CD4-positive, alpha-beta T cell (primary cell): Measurements from ENCODE around the gene DLX5. TPM values are rescaled to one million over a fixed set of nuclear protein-coding genes. Genes with fewer than 3 reads are reported as not detected.
"Not testable (repeated sequence)": the region's sequence is repeated elsewhere in the genome, so short reads cannot be mapped to it uniquely, and the experiment has no call there.

Source experiments
- ATAC-seq: fragments of 200-7000 bp; cut with Tn5 transposase; one replicate; pipeline ENCODE4 v1.10.0; 2022; ENCODE audit warnings: mild to moderate bottlenecking; ENCODE audit not compliant: poor library complexity
- CTCF ChIA-PET: fragments of 350-600 bp; sonication (Branson Sonifier 250); formaldehyde crosslinking; loops from one replicate; lab custom pipeline; 2021; ENCODE audit warnings: antibody characterized with exemption, inconsistent platforms; lab: Charles Lee
- POLR2A ChIA-PET: fragments of 350-600 bp; sonication (Branson Sonifier 250); formaldehyde crosslinking; loops from one replicate; lab custom pipeline; 2021; ENCODE audit warnings: antibody characterized with exemption, inconsistent platforms; lab: Charles Lee
- DNase-seq, 14 experiments: peaks; one replicate each; pipeline ENCODE4 v3.0.0-alpha.2; 2013 to 2020; ENCODE audit warnings: mixed read lengths in 2 of 14
- H3K27ac ChIP-seq, 2 donors: one replicate each; pipeline versions ENCODE4 v1.5.1 to v1.7.0; 2013; ENCODE audit warnings: low read length in 2 of 2, low read depth in 1 of 2, mild to moderate bottlenecking in 1 of 2
- H3K27me3 ChIP-seq, 2 experiments: 1 replicate in 1 of 2; 2 replicates in 1 of 2; pipeline versions ENCODE4 v1.6.1 to v1.7.0; 2013; ENCODE audit warnings: low read length in 2 of 2, control low read depth in 1 of 2, mild to moderate bottlenecking in 1 of 2, moderate library complexity in 1 of 2; ENCODE audit not compliant: insufficient read depth in 2 of 2, control insufficient read depth in 1 of 2
- H3K36me3 ChIP-seq: one replicate; pipeline ENCODE4 v1.6.1; 2013; ENCODE audit warnings: low read length, control low read depth; ENCODE audit not compliant: insufficient read depth
- H3K4me1 ChIP-seq: one replicate; pipeline ENCODE4 v1.6.1; 2013; ENCODE audit warnings: low read length, control low read depth; ENCODE audit not compliant: insufficient read depth
- H3K4me3 ChIP-seq: one replicate; pipeline ENCODE4 v1.5.1; 2013; ENCODE audit warnings: mild to moderate bottlenecking, low read length, moderate library complexity
- H3K9me3 ChIP-seq, 2 experiments: 1 replicate in 1 of 2; 2 replicates in 1 of 2; pipeline versions ENCODE4 v1.6.1 to v1.7.0; 2013; ENCODE audit warnings: low read length in 2 of 2, mild to moderate bottlenecking in 2 of 2, control low read depth in 1 of 2, moderate library complexity in 1 of 2; ENCODE audit not compliant: control insufficient read depth in 1 of 2, insufficient read depth in 1 of 2
- H3K27ac Mint-ChIP-seq: one replicate; pipeline ENCODE4 v1.8.0; 2020; ENCODE audit warnings: mixed read lengths
- H3K27me3 Mint-ChIP-seq: one replicate; pipeline ENCODE4 v1.8.0; 2021; ENCODE audit warnings: mixed read lengths
- H3K36me3 Mint-ChIP-seq: one replicate; pipeline ENCODE4 v1.8.0; 2021; ENCODE audit warnings: low read depth, mixed read lengths
- H3K4me1 Mint-ChIP-seq: one replicate; pipeline ENCODE4 v1.8.0; 2021; ENCODE audit warnings: low read depth, mixed read lengths
- H3K4me3 Mint-ChIP-seq: one replicate; pipeline ENCODE4 v1.8.0; 2020; ENCODE audit warnings: mild to moderate bottlenecking, mixed read lengths
- H3K9me3 Mint-ChIP-seq: one replicate; pipeline ENCODE4 v1.8.0; 2020; ENCODE audit warnings: mixed read lengths
- intact Hi-C, 2 experiments: fragments of 100-400 bp; cut with DNase I in 1 of 2; cut with micrococcal nuclease in 1 of 2; formaldehyde crosslinking; loops; one replicate each; pipeline versions ENCODE4 v1.15.1 to v1.9.0; 2023 to 2025; cut with DNase I, micrococcal nuclease
- total RNA-seq, 174 experiments: library from RNA in 2 of 174; stranded (reverse) in 2 of 174; gene quantifications; one replicate each; pipeline ENCODE4 v1.2.3 and lab custom pipeline; 2021 to 2026
- TF ChIP-seq, protein P1 (sequence below): fragments of 200-600 bp; IDR thresholded peaks from one replicate; pipeline ENCODE4 v1.8.0; 2022; ENCODE audit warnings: antibody characterized with exemption, mild to moderate bottlenecking

The DLX5 gene
- total RNA-seq, 2 experiments from 2014 or later, result not detected

DNA sequence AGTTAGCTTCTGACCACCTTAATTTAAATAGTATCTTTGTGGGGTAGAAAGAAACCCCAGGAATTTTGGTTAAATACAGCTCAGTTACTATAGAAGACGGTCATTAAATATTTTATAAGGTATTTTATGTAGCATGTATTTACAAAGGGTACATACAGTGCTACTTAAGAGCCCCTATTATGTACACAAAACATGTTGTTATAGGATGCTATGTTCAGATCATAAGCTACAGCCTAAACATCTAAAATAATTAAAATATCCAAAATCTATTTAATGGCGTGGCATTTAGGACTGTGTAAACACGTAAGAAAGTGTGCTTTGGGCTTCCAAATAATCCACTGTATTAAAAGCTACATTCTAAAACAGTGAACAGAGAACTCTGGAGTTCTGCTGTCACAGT, 39.4 kb upstream of the DLX5 start:
- peaks cover 6% of the 10 kb centered on the region for H3K9me3 Mint-ChIP-seq
- TF ChIP-seq, protein P1, sequence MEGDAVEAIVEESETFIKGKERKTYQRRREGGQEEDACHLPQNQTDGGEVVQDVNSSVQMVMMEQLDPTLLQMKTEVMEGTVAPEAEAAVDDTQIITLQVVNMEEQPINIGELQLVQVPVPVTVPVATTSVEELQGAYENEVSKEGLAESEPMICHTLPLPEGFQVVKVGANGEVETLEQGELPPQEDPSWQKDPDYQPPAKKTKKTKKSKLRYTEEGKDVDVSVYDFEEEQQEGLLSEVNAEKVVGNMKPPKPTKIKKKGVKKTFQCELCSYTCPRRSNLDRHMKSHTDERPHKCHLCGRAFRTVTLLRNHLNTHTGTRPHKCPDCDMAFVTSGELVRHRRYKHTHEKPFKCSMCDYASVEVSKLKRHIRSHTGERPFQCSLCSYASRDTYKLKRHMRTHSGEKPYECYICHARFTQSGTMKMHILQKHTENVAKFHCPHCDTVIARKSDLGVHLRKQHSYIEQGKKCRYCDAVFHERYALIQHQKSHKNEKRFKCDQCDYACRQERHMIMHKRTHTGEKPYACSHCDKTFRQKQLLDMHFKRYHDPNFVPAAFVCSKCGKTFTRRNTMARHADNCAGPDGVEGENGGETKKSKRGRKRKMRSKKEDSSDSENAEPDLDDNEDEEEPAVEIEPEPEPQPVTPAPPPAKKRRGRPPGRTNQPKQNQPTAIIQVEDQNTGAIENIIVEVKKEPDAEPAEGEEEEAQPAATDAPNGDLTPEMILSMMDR, result no peak
- POLR2A ChIA-PET, result no interaction called here

DNA sequence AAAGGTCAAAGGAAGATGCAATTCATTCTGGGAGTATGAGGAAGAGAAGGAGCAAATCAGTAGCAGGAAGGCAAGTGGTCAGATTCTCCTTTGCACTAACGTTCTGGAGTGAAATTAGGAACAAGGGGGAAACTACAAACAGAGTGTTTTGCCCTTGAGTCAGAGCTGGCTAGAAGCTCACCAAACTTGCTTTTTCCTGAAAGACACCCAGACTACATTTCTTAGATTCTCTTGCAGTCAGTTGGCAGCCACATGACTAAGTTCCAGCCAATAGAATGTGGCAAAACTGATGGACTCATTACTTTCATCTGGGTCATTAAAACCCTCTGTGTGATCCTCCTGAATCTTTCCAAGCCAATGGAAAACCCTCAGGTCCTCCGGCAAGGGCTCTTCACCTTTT, 18.6 kb upstream of the DLX5 start:
- H3K27ac Mint-ChIP-seq, result no peak overlapping the region
- H3K9me3 ChIP-seq, result no peaks in the 10 kb centered on the region
- POLR2A ChIA-PET, result no interaction called here
- no peak overlapping the region for H3K4me3 ChIP-seq
- H3K36me3 ChIP-seq, result no peaks in the 10 kb centered on the region
- intact Hi-C loops, result no loop called here
- peaks cover 75% of the 10 kb centered on the region for H3K27me3 Mint-ChIP-seq
- H3K9me3 Mint-ChIP-seq, result no peaks in the 10 kb centered on the region
- peaks cover 18 to 54% of the 10 kb centered on the region in 2 experiments for H3K27me3 ChIP-seq
- no peak overlapping the region for H3K4me3 Mint-ChIP-seq
- no peak overlapping the region for H3K27ac ChIP-seq
- TF ChIP-seq, protein P1, result no peak
- CTCF ChIA-PET, result no interaction called here
- DNase-seq, result no peak
- no peaks in the 10 kb centered on the region for H3K36me3 Mint-ChIP-seq
- no peak for ATAC-seq
- no peaks in the 10 kb centered on the region for H3K4me1 ChIP-seq
- H3K4me1 Mint-ChIP-seq, result no peaks in the 10 kb centered on the region

More for the DNA sequence above, 39.4 kb upstream of the DLX5 start:
- H3K4me3 ChIP-seq, result no peak overlapping the region
- H3K27ac ChIP-seq, result no peak overlapping the region
- no peak for ATAC-seq
- peaks cover 7% of the 10 kb centered on the region for H3K27me3 Mint-ChIP-seq
- peaks cover 0 to 2% of the 10 kb centered on the region in 2 experiments for H3K27me3 ChIP-seq
- no peaks in the 10 kb centered on the region for H3K9me3 ChIP-seq
- H3K36me3 Mint-ChIP-seq, result no peaks in the 10 kb centered on the region
- H3K4me3 Mint-ChIP-seq, result no peak overlapping the region
- no peaks in the 10 kb centered on the region for H3K4me1 ChIP-seq
- CTCF ChIA-PET, result no interaction called here
- no peak overlapping the region for H3K27ac Mint-ChIP-seq
- intact Hi-C loops, result loop anchor here in 1 of 2 experiments (2.0 kb wide), 1 partner anchor 1147 kb away; no protein-coding TSS in a partner anchor
- no peak for DNase-seq
- H3K36me3 ChIP-seq, result no peaks in the 10 kb centered on the region
- no peaks in the 10 kb centered on the region for H3K4me1 Mint-ChIP-seq

DNA sequence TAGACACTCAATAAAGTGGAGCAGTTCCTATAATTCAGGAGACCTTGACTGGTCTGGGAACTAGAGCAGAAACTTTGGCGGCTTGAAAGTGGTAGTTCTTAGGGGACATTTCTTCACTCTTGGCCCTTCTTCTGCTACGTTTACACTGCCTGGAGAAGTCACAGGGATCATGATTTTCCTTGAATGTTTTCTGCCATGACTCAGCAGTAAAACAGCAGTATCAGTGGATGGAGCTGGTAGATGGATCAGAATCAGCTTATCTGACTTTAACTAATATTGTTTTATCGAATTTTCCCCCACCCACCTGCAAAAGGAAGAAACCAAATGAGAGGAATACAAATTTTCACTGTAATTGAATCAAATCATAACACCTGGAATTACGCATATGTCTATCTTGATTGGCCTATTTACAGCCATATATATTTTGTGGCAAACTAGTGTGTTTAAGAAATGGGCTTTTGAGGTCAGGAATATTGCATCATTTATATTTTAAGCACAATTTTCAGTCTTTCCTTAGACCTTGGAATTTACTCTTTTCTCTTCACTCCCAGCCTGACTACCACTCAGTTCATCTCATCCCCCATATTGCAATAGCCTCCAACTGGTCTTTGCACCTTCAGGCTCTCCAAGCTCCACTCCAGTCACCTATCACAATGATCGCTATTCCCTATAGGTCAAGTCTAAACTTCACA, 14.9 kb upstream of the DLX5 start:
- ChIA-PET POLR2A (no interaction called here), CTCF (no interaction called here)
- ATAC-seq (no peak), DNase-seq (no peak)
- H3K4me3 Mint-ChIP-seq, result no peak overlapping the region
- no peaks in the 10 kb centered on the region for H3K36me3 Mint-ChIP-seq
- H3K36me3 ChIP-seq, result no peaks in the 10 kb centered on the region
- H3K27me3 ChIP-seq, result peaks cover 20 to 59% of the 10 kb centered on the region in 2 experiments
- peaks cover 73% of the 10 kb centered on the region for H3K27me3 Mint-ChIP-seq
- no peaks in the 10 kb centered on the region for H3K9me3 Mint-ChIP-seq
- H3K27ac ChIP-seq, result no peak overlapping the region
- H3K4me1 ChIP-seq, result no peaks in the 10 kb centered on the region
- intact Hi-C loops, result no loop called here
- peaks cover 0 to 2% of the 10 kb centered on the region in 2 experiments for H3K9me3 ChIP-seq
- H3K4me1 Mint-ChIP-seq, result no peaks in the 10 kb centered on the region
- TF ChIP-seq, protein P1, result no peak
- H3K4me3 ChIP-seq, result no peak overlapping the region
- H3K27ac Mint-ChIP-seq, result no peak overlapping the region

GRCh38 chr7:97034213-97034852, 9.7 kb upstream of the DLX5 start:
- ATAC-seq, H3K9me3 ChIP-seq, H3K4me1 ChIP-seq, H3K36me3 Mint-ChIP-seq, H3K4me3 Mint-ChIP-seq, POLR2A ChIA-PET, DNase-seq, CTCF ChIA-PET, H3K27ac ChIP-seq, intact Hi-C loops, H3K9me3 Mint-ChIP-seq, H3K36me3 ChIP-seq, H3K4me1 Mint-ChIP-seq, H3K4me3 ChIP-seq, H3K27ac Mint-ChIP-seq: not testable (repeated sequence)
- peaks cover 3 to 36% of the 10 kb centered on the region in 2 experiments for H3K27me3 ChIP-seq
- H3K27me3 Mint-ChIP-seq, result peaks cover 62% of the 10 kb centered on the region
